Urothelium cell line (cell line): ENCODE results near the gene GOLT1A.
A peak's percentile ranks its signal among the peaks of the same experiment; 100 is the strongest.

Source experiments
- DNase-seq: peaks from one replicate; pipeline ENCODE4 v3.0.0; 2011; ENCODE audit warnings: low spot score, mixed read lengths
- FAIRE-seq: peaks from 2 replicates; lab custom pipeline; 2011; peaks lifted over from hg19 to GRCh38; lab: Jason Lieb, UNC

GOLT1A gene

GRCh38 chr1:204166219-204166618 is 47.6 kb downstream of the GOLT1A start, which contains the start of gene REN:
TSS of gene REN (minus strand) at chr1:204166337. CDS start at chr1:204166293, 44 bp downstream.
- no peak for DNase-seq
- FAIRE-seq = no peak

- FAIRE-seq = peak; percentile 40
These were observed 51.2 kb downstream of the GOLT1A start for GRCh38 chr1:204162494-204163074.

GRCh38 chr1:204161609-204162493 is 51.9 kb downstream of the GOLT1A start:
- DNase-seq (no peak), FAIRE-seq (no peak)

More at GRCh38 chr1:204162494-204163074, 51.2 kb downstream of the GOLT1A start:
- peak; percentile 87 for DNase-seq

- FAIRE-seq (no peak), DNase-seq (no peak)
These were observed 55.8 kb downstream of the GOLT1A start for GRCh38 chr1:204157962-204158361.

- FAIRE-seq (no peak), DNase-seq (no peak)
These were observed 57.9 kb downstream of the GOLT1A start for GRCh38 chr1:204155881-204156280.

GRCh38 chr1:204154568-204155255 is 59.1 kb downstream of the GOLT1A start:
- FAIRE-seq = peak; percentile 13
- no peak for DNase-seq

GRCh38 chr1:204153667-204154066 is 60.1 kb downstream of the GOLT1A start:
- DNase-seq (no peak), FAIRE-seq (no peak)

GRCh38 chr1:204152310-204153044 is 61.3 kb downstream of the GOLT1A start:
- no peak for DNase-seq
- no peak for FAIRE-seq

- FAIRE-seq (peak; percentile 5), DNase-seq (peak; percentile 94)
These were observed 62.1 kb downstream of the GOLT1A start, which contains the start of gene ETNK2 for GRCh38 chr1:204151552-204152309. TSS of gene ETNK2 (minus strand) at chr1:204152044. CDS start at chr1:204151852, 192 bp downstream.

GRCh38 chr1:204150702-204151551 is 62.9 kb downstream of the GOLT1A start:
- no peak for FAIRE-seq
- DNase-seq = peak; percentile 56

- FAIRE-seq (no peak), DNase-seq (no peak)
These were observed 63.9 kb downstream of the GOLT1A start for GRCh38 chr1:204149635-204150565.

- FAIRE-seq (no peak), DNase-seq (no peak)
These were observed 64.7 kb downstream of the GOLT1A start for GRCh38 chr1:204149107-204149506.
